Lower leg skin (tissue), 3 donors: ENCODE results near the gene ADGRF5.

Experiments
- POLR2A ChIP-seq, 2 donors: fragments of 450-650 bp; IDR thresholded peaks; one replicate each; pipeline ENCODE4 v1.6.1; 2016 to 2017; ENCODE audit warnings: antibody characterized with exemption in 2 of 2, mild to moderate bottlenecking in 1 of 2, moderate library complexity in 1 of 2
- TF ChIP-seq, protein P1 (sequence below), 3 donors: fragments of 450-650 bp; IDR thresholded peaks; one replicate each; pipeline ENCODE4 v1.5.1; 2016; ENCODE audit warnings: antibody characterized with exemption in 3 of 3, mild to moderate bottlenecking in 3 of 3, moderate library complexity in 2 of 3

DNA sequence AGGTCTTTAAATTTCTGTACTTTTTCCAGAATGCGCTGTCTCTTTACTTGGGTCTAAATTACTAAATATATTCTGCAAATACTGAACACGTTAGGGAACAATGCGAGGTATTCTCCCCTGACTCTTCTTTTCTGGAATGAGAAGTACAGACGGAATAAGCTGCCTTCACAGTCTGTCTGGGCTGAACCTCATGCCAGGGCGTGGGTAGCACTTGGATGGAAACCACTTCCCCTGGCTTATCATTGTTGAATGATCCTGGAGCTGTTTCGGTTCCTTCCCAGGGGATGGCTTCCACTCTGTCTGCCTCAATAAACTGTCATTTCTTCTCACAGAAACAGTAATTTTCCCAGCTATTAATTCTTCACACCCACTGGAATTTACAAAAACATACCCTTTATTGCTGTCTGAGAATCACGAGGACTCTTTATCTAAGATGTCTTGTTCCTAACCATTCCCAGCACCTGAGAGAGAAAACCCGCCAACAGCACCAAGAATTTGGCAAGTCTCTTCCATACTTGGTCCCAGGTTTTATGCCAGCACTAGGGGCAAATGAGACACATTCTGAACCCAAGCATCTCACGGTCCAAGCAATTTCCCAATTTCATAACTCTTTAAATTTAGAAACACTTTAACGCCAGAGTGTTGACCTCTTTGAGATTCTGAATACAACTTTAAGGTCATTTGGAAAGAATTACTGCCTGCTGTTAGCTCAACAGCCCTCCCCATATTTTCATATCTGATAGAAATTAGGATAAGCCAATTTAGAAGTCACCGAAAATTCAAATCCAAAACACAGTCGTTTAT lies 43.2 kb upstream of the ADGRF5 start:
- TF ChIP-seq, protein P1, sequence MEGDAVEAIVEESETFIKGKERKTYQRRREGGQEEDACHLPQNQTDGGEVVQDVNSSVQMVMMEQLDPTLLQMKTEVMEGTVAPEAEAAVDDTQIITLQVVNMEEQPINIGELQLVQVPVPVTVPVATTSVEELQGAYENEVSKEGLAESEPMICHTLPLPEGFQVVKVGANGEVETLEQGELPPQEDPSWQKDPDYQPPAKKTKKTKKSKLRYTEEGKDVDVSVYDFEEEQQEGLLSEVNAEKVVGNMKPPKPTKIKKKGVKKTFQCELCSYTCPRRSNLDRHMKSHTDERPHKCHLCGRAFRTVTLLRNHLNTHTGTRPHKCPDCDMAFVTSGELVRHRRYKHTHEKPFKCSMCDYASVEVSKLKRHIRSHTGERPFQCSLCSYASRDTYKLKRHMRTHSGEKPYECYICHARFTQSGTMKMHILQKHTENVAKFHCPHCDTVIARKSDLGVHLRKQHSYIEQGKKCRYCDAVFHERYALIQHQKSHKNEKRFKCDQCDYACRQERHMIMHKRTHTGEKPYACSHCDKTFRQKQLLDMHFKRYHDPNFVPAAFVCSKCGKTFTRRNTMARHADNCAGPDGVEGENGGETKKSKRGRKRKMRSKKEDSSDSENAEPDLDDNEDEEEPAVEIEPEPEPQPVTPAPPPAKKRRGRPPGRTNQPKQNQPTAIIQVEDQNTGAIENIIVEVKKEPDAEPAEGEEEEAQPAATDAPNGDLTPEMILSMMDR (IDR thresholded peaks at IDR 0.05) = no peak
- TF ChIP-seq POLR2A (IDR thresholded peaks at IDR 0.05) = no peak
